ENCODE results near the gene SBF2. TPM values are rescaled to one million over a fixed set of nuclear protein-coding genes. Genes with fewer than 3 reads are reported as not detected.

SBF2 gene
- total RNA-seq, 1 donor = 61.2 TPM

DNA sequence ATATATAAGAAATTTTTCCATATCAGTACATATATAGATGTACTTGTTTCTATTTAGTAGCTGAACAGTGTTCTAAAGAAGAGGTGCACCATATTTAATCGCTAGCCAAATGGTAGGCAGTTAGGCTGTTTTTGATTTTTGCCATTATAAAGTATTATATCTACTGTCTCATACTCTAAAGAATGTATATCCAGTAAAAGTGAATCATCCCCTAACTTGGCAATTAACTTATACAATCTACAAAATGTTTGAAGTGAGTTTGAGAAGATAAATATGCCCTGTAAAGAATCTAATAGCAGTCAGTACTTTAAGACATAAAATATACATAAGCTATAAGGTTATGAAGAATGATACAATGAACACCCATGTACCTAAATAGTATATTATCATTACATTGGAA, 338.6 kb downstream of the SBF2 start:
- Histone ChIP-seq H3K4me2 (ENCODE audit: insufficient read depth, low read length) (no peak overlapping the region), H3K9me3 (ENCODE audit: low read depth, low read length) (no peaks in the 10 kb centered on the region), H3K27ac (ENCODE audit: low read depth, low read length) (no peak overlapping the region), H3K79me2 (ENCODE audit: insufficient read depth, low read length) (no peaks in the 10 kb centered on the region), H2AFZ (ENCODE audit: low read length) (no peak overlapping the region), H3K4me3 (ENCODE audit: insufficient read depth, low read length) (no peak overlapping the region), H3K27me3 (ENCODE audit: insufficient read depth, low read length) (no peaks in the 10 kb centered on the region), H3K36me3 (ENCODE audit: insufficient read depth, low read length) (peaks cover 9% of the 10 kb centered on the region), H4K20me1 (ENCODE audit: insufficient read depth, low read length) (no peaks in the 10 kb centered on the region), H3K4me1 (ENCODE audit: insufficient read depth, low read length) (no peaks in the 10 kb centered on the region)
- no peak for DNase-seq (ENCODE audit: insufficient read length, low spot score, missing footprints)
- TF ChIP-seq CTCF (IDR thresholded peaks at IDR 0.05; ENCODE audit: extremely low read depth, low read depth, low read length) = no peak

- Histone ChIP-seq H3K27me3 (ENCODE audit: insufficient read depth, low read length) (no peaks in the 10 kb centered on the region), H4K20me1 (ENCODE audit: insufficient read depth, low read length) (no peaks in the 10 kb centered on the region), H2AFZ (ENCODE audit: low read length) (no peak overlapping the region), H3K27ac (ENCODE audit: low read depth, low read length) (no peak overlapping the region), H3K4me1 (ENCODE audit: insufficient read depth, low read length) (no peaks in the 10 kb centered on the region), H3K4me3 (ENCODE audit: insufficient read depth, low read length) (no peak overlapping the region), H3K36me3 (ENCODE audit: insufficient read depth, low read length) (peaks cover 6% of the 10 kb centered on the region), H3K9me3 (ENCODE audit: low read depth, low read length) (no peaks in the 10 kb centered on the region), H3K79me2 (ENCODE audit: insufficient read depth, low read length) (no peaks in the 10 kb centered on the region), H3K4me2 (ENCODE audit: insufficient read depth, low read length) (no peak overlapping the region)
- peak; percentile 25 for DNase-seq (ENCODE audit: insufficient read length, low spot score, missing footprints)
- TF ChIP-seq CTCF (IDR thresholded peaks at IDR 0.05; ENCODE audit: extremely low read depth, low read depth, low read length) = no peak
These were observed 339.9 kb downstream of the SBF2 start for GRCh38 chr11:9953994-9954626.

GRCh38 chr11:9952511-9953196, 341.4 kb downstream of the SBF2 start:
- Histone ChIP-seq H3K4me1 (ENCODE audit: insufficient read depth, low read length) (no peaks in the 10 kb centered on the region), H3K36me3 (ENCODE audit: insufficient read depth, low read length) (no peaks in the 10 kb centered on the region)

More at GRCh38 chr11:9952511-9953196, 341.4 kb downstream of the SBF2 start:
- H3K79me2 ChIP-seq (ENCODE audit: insufficient read depth, low read length) = no peaks in the 10 kb centered on the region
- H2AFZ ChIP-seq (ENCODE audit: low read length) = no peak overlapping the region
- H4K20me1 ChIP-seq (ENCODE audit: insufficient read depth, low read length) = no peaks in the 10 kb centered on the region
- H3K4me3 ChIP-seq (ENCODE audit: insufficient read depth, low read length) = no peak overlapping the region
- no peak for DNase-seq (ENCODE audit: insufficient read length, low spot score, missing footprints)
- no peak overlapping the region for H3K4me2 ChIP-seq (ENCODE audit: insufficient read depth, low read length)
- no peaks in the 10 kb centered on the region for H3K27me3 ChIP-seq (ENCODE audit: insufficient read depth, low read length)
- no peaks in the 10 kb centered on the region for H3K9me3 ChIP-seq (ENCODE audit: low read depth, low read length)
- TF ChIP-seq CTCF (IDR thresholded peaks at IDR 0.05; ENCODE audit: extremely low read depth, low read depth, low read length) = no peak
- H3K27ac ChIP-seq (ENCODE audit: low read depth, low read length) = no peak overlapping the region

Data from osteoblast (primary cell).